HUDEP-2 (cell line): ENCODE results near the gene PCARE.

Experiments
- DNase-seq, 76 experiments: peaks; one replicate each; lab custom pipeline; 2025; ENCODE audit not compliant: unreplicated experiment in 76 of 76; lab: John Stamatoyannopoulos, UW

The PCARE gene

GRCh38 chr2:29041161-29041660 is 33.1 kb downstream of the PCARE start:
- DNase-seq = no peak

- DNase-seq = no peak
Observed at GRCh38 chr2:29040552-29040951, 33.8 kb downstream of the PCARE start.

GRCh38 chr2:29039718-29040480 is 34.4 kb downstream of the PCARE start:
- no peak for DNase-seq

GRCh38 chr2:29035016-29035745 is 39.1 kb downstream of the PCARE start:
- no peak for DNase-seq

- DNase-seq = no peak
Observed at GRCh38 chr2:29033656-29034055, 40.7 kb downstream of the PCARE start.

- DNase-seq = no peak
Observed at GRCh38 chr2:29033172-29033571, 41.2 kb downstream of the PCARE start.

- no peak for DNase-seq
Observed at GRCh38 chr2:29032189-29032588, 42.1 kb downstream of the PCARE start.

GRCh38 chr2:29031046-29031445 is 43.3 kb downstream of the PCARE start:
- DNase-seq = no peak

- DNase-seq = no peak
Observed at GRCh38 chr2:29025711-29026110, 48.6 kb downstream of the PCARE start.

- no peak for DNase-seq
Observed at GRCh38 chr2:29024882-29025430, 49.4 kb downstream of the PCARE start.

GRCh38 chr2:29023188-29023587 is 51.1 kb downstream of the PCARE start:
- DNase-seq = no peak

- no peak for DNase-seq
Observed at GRCh38 chr2:29022679-29023078, 51.6 kb downstream of the PCARE start.

- DNase-seq = no peak
Observed at GRCh38 chr2:29021886-29022285, 52.4 kb downstream of the PCARE start.

- no peak for DNase-seq
Observed at GRCh38 chr2:29017716-29018435, 56.4 kb downstream of the PCARE start.

GRCh38 chr2:29016504-29016903 is 57.8 kb downstream of the PCARE start:
- DNase-seq = no peak

- no peak for DNase-seq
Observed at GRCh38 chr2:29015701-29016470, 58.4 kb downstream of the PCARE start.

- no peak for DNase-seq
Observed at GRCh38 chr2:29014811-29015421, 59.4 kb downstream of the PCARE start.

GRCh38 chr2:29014331-29014730 is 60.0 kb downstream of the PCARE start:
- no peak for DNase-seq

- no peak for DNase-seq
Observed at GRCh38 chr2:29013057-29013780, 61.1 kb downstream of the PCARE start.
